Liver (tissue), 9 donors: ENCODE measurements around the gene KIF5A. TPM values are rescaled to one million over a fixed set of nuclear protein-coding genes. Genes with fewer than 3 reads are reported as not detected.
"Not testable (repeated sequence)": the region's sequence is repeated elsewhere in the genome, so short reads cannot be mapped to it uniquely, and the experiment has no call there.

ENCODE experiments used
- DNase-seq: peaks from one replicate; pipeline ENCODE4 v3.0.0-alpha.2; 2017; ENCODE audit warnings: low spot score
- H3K27ac ChIP-seq, 2 donors: one replicate each; pipeline ENCODE4 v1.7.0; 2013; ENCODE audit warnings: inconsistent platforms in 2 of 2, low read length in 2 of 2, control low read depth in 1 of 2, low read depth in 1 of 2, mild to moderate bottlenecking in 1 of 2
- H3K27me3 ChIP-seq, 4 donors: one replicate each; pipeline versions ENCODE4 v1.6.1 to v1.7.0; 2013; ENCODE audit warnings: low read length in 3 of 4, inconsistent platforms in 1 of 4, mild to moderate bottlenecking in 1 of 4, moderate library complexity in 1 of 4; ENCODE audit not compliant: control insufficient read depth in 4 of 4, insufficient read depth in 4 of 4
- H3K36me3 ChIP-seq, 4 donors: one replicate each; pipeline versions ENCODE4 v1.6.1 to v1.7.0; 2013; ENCODE audit warnings: low read length in 3 of 4, mild to moderate bottlenecking in 3 of 4, low read depth in 1 of 4, moderate library complexity in 1 of 4; ENCODE audit not compliant: control insufficient read depth in 4 of 4, insufficient read depth in 3 of 4
- H3K4me1 ChIP-seq, 4 donors: one replicate each; pipeline versions ENCODE4 v1.6.1 to v1.7.0; 2013; ENCODE audit warnings: low read length in 3 of 4, mild to moderate bottlenecking in 3 of 4, moderate library complexity in 1 of 4; ENCODE audit not compliant: control insufficient read depth in 4 of 4, insufficient read depth in 4 of 4
- H3K4me3 ChIP-seq, 3 donors: one replicate each; pipeline versions ENCODE4 v1.6.1 to v1.7.0; 2013; ENCODE audit warnings: low read length in 3 of 3, control low read depth in 1 of 3, low read depth in 1 of 3, mild to moderate bottlenecking in 1 of 3
- H3K9ac ChIP-seq, 2 donors: one replicate each; pipeline ENCODE4 v1.7.0; 2013; ENCODE audit warnings: low read length in 2 of 2, mild to moderate bottlenecking in 2 of 2, moderate library complexity in 2 of 2, control low read depth in 1 of 2, low read depth in 1 of 2
- H3K9me3 ChIP-seq, 4 donors: one replicate each; pipeline versions ENCODE4 v1.6.1 to v1.7.0; 2013; ENCODE audit warnings: low read length in 3 of 4; ENCODE audit not compliant: control insufficient read depth in 4 of 4
- ATF3 ChIP-seq: IDR thresholded peaks from 2 replicates; pipeline ENCODE4 v1.6.1; 2016; ENCODE audit warnings: antibody characterized with exemption
- EGR1 ChIP-seq, 2 donors: IDR thresholded peaks; 2 replicates each; pipeline ENCODE4 v1.6.1; 2016 to 2018; ENCODE audit warnings: antibody characterized with exemption in 2 of 2, low read depth in 2 of 2
- FOXA1 ChIP-seq: IDR thresholded peaks from 2 replicates; pipeline ENCODE4 v1.6.1; 2016; ENCODE audit warnings: antibody characterized with exemption
- FOXA2 ChIP-seq: IDR thresholded peaks from 2 replicates; pipeline ENCODE4 v1.6.1; 2016; ENCODE audit warnings: antibody characterized with exemption
- GABPA ChIP-seq, 2 donors: IDR thresholded peaks in 1 of 2; conservative IDR thresholded peaks in 1 of 2; 2 replicates each; pipeline ENCODE4 v1.6.1; 2016; ENCODE audit warnings: antibody characterized with exemption in 2 of 2, mild to moderate bottlenecking in 1 of 2, moderate library complexity in 1 of 2
- HNF4A ChIP-seq, 2 donors: conservative IDR thresholded peaks; 2 replicates each; pipeline ENCODE4 v1.6.1; 2016; ENCODE audit warnings: antibody characterized with exemption in 2 of 2, mild to moderate bottlenecking in 2 of 2
- HNF4G ChIP-seq: IDR thresholded peaks from 2 replicates; pipeline ENCODE4 v1.6.1; 2016; ENCODE audit warnings: antibody characterized with exemption
- JUND ChIP-seq, 2 donors: IDR thresholded peaks; 2 replicates each; pipeline ENCODE4 v1.6.1; 2016; ENCODE audit warnings: antibody characterized with exemption in 2 of 2
- MAX ChIP-seq: IDR thresholded peaks from 2 replicates; pipeline ENCODE4 v1.6.1; 2016; ENCODE audit warnings: antibody characterized with exemption
- NR2F2 ChIP-seq: IDR thresholded peaks from 2 replicates; pipeline ENCODE4 v1.6.1; 2016; ENCODE audit warnings: antibody characterized with exemption
- RAD21 ChIP-seq, 2 donors: IDR thresholded peaks; 2 replicates each; pipeline ENCODE4 v1.6.1; 2016; ENCODE audit warnings: antibody characterized with exemption in 2 of 2, mild to moderate bottlenecking in 2 of 2
- RXRA ChIP-seq, 2 donors: IDR thresholded peaks; 2 replicates each; pipeline ENCODE4 v1.6.1; 2017 to 2018; ENCODE audit warnings: antibody characterized with exemption in 2 of 2, mild to moderate bottlenecking in 1 of 2
- SP1 ChIP-seq: IDR thresholded peaks from 2 replicates; pipeline ENCODE4 v1.6.1; 2018; ENCODE audit warnings: antibody characterized with exemption, mild to moderate bottlenecking
- TAF1 ChIP-seq: conservative IDR thresholded peaks from 2 replicates; pipeline ENCODE4 v1.6.1; 2016; ENCODE audit warnings: antibody characterized with exemption, mild to moderate bottlenecking
- YY1 ChIP-seq: IDR thresholded peaks from 2 replicates; pipeline ENCODE4 v1.6.1; 2016; ENCODE audit warnings: antibody characterized with exemption, mild to moderate bottlenecking
- WGBS: extraction: QIAGEN DNeasy Blood & Tissue Kit; methylation state at CpG from one replicate; pipeline ENCODE4 v1.1.7; 2013; 5-methylcytosine and 5-hydroxymethylcytosine counted together
- polyA plus RNA-seq, 2 donors: library from polyadenylated mRNA; stranded (reverse) in 1 of 2; unstranded in 1 of 2; fragments of 200-250 nt in 1 of 2; fragments of >200 nt in 1 of 2; fragmentation: Nextera tagmentation in 1 of 2; extraction: Ambion mirVana in 1 of 2; gene quantifications; one replicate each; pipeline versions ENCODE4 v1.2.1 to v1.2.3, GENCODE V29; 2013 to 2015
- total RNA-seq, 2 donors: library from RNA; depleted of rRNA; stranded (reverse); fragments of >200 nt; gene quantifications; one replicate each; pipeline ENCODE4 v1.2.3, GENCODE V29; 2014
- TF ChIP-seq, protein P1 (sequence below): IDR thresholded peaks from 2 replicates; pipeline ENCODE4 v1.6.1; 2016; ENCODE audit warnings: antibody characterized with exemption, mild to moderate bottlenecking
- TF ChIP-seq, protein P2 (sequence below): fragments of 150-350 bp; IDR thresholded peaks from 2 replicates; pipeline ENCODE4 v1.5.1; 2017; ENCODE audit warnings: improper control_type of control experiment, low read depth, low read length; ENCODE audit not compliant: missing input control
- TF ChIP-seq, protein P3 (sequence below): IDR thresholded peaks from 2 replicates; pipeline ENCODE4 v1.6.1; 2016; ENCODE audit warnings: antibody characterized with exemption
- donor health status: healthy.
- donor health status: healthy.
- donor health status: healthy.
- donor health status: healthy.
- donor health status: healthy.

KIF5A gene
- total and polyA plus RNA-seq, 4 donors = 0.01 to 0.42 TPM; not detected in 2

GRCh38 chr12:57514246-57514645 lies 35.6 kb upstream of the KIF5A start:
- H3K9ac ChIP-seq, H3K27me3 ChIP-seq, H3K27ac ChIP-seq, H3K4me3 ChIP-seq, DNase-seq, H3K9me3 ChIP-seq: not testable (repeated sequence)
- H3K4me1 ChIP-seq = peaks cover 1 to 19% (median 11%) of the 10 kb centered on the region in 4 donors
- WGBS = 95% methylated on average over 9 of the region's 9 CpGs
- H3K36me3 ChIP-seq = peaks cover 5 to 60% (median 49%) of the 10 kb centered on the region in 4 donors

GRCh38 chr12:57514720-57515407 lies 35.0 kb upstream of the KIF5A start:
- H3K4me3 ChIP-seq = no peak overlapping the region
- H3K27me3 ChIP-seq = no peaks in the 10 kb centered on the region
- no peak overlapping the region for H3K27ac ChIP-seq
- H3K4me1 ChIP-seq = peaks cover 1 to 23% (median 13%) of the 10 kb centered on the region in 4 donors
- no peaks in the 10 kb centered on the region for H3K9me3 ChIP-seq
- TF ChIP-seq ATF3 (no peak), JUND (IDR thresholded peaks at IDR 0.05) (no peak), NR2F2 (no peak), FOXA1 (no peak), MAX (no peak), GABPA (IDR thresholded peaks at IDR 0.05 in 1 of 2, conservative IDR thresholded peaks at IDR 0.05 in 1 of 2) (no peak), HNF4A (conservative IDR thresholded peaks at IDR 0.05) (no peak), TAF1 (no peak), EGR1 (IDR thresholded peaks at IDR 0.05; ENCODE audit: low read depth in 2 of 2) (no peak), YY1 (no peak), SP1 (no peak), HNF4G (no peak), RXRA (IDR thresholded peaks at IDR 0.05) (no peak), RAD21 (IDR thresholded peaks at IDR 0.05) (no peak), FOXA2 (no peak)
- TF ChIP-seq, protein P1, sequence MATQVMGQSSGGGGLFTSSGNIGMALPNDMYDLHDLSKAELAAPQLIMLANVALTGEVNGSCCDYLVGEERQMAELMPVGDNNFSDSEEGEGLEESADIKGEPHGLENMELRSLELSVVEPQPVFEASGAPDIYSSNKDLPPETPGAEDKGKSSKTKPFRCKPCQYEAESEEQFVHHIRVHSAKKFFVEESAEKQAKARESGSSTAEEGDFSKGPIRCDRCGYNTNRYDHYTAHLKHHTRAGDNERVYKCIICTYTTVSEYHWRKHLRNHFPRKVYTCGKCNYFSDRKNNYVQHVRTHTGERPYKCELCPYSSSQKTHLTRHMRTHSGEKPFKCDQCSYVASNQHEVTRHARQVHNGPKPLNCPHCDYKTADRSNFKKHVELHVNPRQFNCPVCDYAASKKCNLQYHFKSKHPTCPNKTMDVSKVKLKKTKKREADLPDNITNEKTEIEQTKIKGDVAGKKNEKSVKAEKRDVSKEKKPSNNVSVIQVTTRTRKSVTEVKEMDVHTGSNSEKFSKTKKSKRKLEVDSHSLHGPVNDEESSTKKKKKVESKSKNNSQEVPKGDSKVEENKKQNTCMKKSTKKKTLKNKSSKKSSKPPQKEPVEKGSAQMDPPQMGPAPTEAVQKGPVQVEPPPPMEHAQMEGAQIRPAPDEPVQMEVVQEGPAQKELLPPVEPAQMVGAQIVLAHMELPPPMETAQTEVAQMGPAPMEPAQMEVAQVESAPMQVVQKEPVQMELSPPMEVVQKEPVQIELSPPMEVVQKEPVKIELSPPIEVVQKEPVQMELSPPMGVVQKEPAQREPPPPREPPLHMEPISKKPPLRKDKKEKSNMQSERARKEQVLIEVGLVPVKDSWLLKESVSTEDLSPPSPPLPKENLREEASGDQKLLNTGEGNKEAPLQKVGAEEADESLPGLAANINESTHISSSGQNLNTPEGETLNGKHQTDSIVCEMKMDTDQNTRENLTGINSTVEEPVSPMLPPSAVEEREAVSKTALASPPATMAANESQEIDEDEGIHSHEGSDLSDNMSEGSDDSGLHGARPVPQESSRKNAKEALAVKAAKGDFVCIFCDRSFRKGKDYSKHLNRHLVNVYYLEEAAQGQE = no peak
- TF ChIP-seq, protein P2, sequence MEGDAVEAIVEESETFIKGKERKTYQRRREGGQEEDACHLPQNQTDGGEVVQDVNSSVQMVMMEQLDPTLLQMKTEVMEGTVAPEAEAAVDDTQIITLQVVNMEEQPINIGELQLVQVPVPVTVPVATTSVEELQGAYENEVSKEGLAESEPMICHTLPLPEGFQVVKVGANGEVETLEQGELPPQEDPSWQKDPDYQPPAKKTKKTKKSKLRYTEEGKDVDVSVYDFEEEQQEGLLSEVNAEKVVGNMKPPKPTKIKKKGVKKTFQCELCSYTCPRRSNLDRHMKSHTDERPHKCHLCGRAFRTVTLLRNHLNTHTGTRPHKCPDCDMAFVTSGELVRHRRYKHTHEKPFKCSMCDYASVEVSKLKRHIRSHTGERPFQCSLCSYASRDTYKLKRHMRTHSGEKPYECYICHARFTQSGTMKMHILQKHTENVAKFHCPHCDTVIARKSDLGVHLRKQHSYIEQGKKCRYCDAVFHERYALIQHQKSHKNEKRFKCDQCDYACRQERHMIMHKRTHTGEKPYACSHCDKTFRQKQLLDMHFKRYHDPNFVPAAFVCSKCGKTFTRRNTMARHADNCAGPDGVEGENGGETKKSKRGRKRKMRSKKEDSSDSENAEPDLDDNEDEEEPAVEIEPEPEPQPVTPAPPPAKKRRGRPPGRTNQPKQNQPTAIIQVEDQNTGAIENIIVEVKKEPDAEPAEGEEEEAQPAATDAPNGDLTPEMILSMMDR = no peak
- TF ChIP-seq, protein P3, sequence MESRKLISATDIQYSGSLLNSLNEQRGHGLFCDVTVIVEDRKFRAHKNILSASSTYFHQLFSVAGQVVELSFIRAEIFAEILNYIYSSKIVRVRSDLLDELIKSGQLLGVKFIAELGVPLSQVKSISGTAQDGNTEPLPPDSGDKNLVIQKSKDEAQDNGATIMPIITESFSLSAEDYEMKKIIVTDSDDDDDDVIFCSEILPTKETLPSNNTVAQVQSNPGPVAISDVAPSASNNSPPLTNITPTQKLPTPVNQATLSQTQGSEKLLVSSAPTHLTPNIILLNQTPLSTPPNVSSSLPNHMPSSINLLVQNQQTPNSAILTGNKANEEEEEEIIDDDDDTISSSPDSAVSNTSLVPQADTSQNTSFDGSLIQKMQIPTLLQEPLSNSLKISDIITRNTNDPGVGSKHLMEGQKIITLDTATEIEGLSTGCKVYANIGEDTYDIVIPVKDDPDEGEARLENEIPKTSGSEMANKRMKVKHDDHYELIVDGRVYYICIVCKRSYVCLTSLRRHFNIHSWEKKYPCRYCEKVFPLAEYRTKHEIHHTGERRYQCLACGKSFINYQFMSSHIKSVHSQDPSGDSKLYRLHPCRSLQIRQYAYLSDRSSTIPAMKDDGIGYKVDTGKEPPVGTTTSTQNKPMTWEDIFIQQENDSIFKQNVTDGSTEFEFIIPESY = no peak
- no peak for DNase-seq
- H3K36me3 ChIP-seq = peaks cover 5 to 58% (median 49%) of the 10 kb centered on the region in 4 donors
- 91% methylated on average over 9 of the region's 9 CpGs for WGBS
- no peak overlapping the region for H3K9ac ChIP-seq
